Measurements from ENCODE around the gene PCDHGA3. TPM values are rescaled to one million over a fixed set of nuclear protein-coding genes. Genes with fewer than 3 reads are reported as not detected.
A peak's percentile ranks its signal among the peaks of the same experiment; 100 is the strongest.

The PCDHGA3 gene
- total and polyA plus RNA-seq, 2 experiments from 2014 or later = 5.4 to 7.6 TPM

DNA sequence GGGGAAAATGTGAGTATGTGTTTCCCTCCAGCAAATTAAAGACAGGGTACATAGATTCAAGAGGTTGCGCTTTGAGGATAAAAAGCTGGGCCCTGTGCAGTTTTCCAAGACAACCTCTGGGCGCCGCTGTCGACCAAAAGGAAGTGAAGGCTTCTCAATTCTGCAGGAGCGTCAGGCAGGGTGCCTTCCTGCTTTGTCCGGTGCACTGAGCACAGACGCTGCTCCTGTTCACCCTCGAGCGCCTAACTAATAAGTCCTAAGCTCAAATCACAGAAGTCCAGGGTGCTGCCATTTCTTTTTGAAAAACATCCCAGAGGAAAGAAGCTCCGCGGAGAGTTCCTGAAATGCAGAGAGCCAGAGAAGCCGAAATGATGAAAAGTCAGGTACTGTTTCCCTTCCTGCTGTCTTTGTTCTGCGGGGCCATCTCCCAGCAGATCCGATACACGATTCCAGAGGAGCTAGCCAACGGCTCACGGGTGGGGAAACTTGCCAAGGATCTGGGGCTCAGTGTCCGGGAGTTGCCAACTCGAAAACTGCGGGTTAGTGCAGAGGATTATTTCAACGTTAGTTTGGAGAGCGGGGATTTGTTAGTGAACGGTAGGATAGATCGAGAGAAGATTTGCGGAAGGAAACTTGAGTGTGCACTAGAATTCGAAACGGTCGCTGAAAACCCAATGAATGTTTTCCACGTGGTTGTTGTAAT lies 6.4 kb downstream of the PCDHGA3 start, which contains the start of gene PCDHGB1:
Gene PCDHGB1, plus strand, starts transcription at position 183 of the 703 bp plus-strand sequence. Its CDS starts 162 bp downstream, at position 345.
- H3K27ac ChIP-seq = no peak within 1 kb of the TSS
- 31 to 38% methylated on average over 29 of the region's 29 CpGs for WGBS, 2 experiments (ENCODE audit: low coverage in 1 of 2, low lambda C conversion rate in 2 of 2, missing lambda C conversion rate in 2 of 2)
- DNase-seq = peak; percentile 62
- H3K9me2 ChIP-seq (ENCODE audit: insufficient read depth) = no peaks in the 10 kb centered on the region
- H3K36me3 ChIP-seq (ENCODE audit: low read depth) = no peaks in the 10 kb centered on the region
- TF ChIP-seq EZH2 (IDR thresholded peaks at IDR 0.05; ENCODE audit: insufficient read depth, poor library complexity, severe bottlenecking) (no peak), EZH2phosphoT487 (IDR thresholded peaks at IDR 0.05; ENCODE audit: insufficient read depth, low read depth) (no peak)
- H4K20me1 ChIP-seq (ENCODE audit: insufficient read depth) = no peaks in the 10 kb centered on the region
- no peaks in the 10 kb centered on the region for H3F3A ChIP-seq (ENCODE audit: insufficient read depth)
- in situ Hi-C loops (cut with MboI) = no loop called here
- H3K9me3 ChIP-seq (ENCODE audit: low read depth) = no peaks in the 10 kb centered on the region
- no peak within 1 kb of the TSS for H3K4me2 ChIP-seq (ENCODE audit: unreplicated experiment)
- H3K4me3 ChIP-seq = peak within 1 kb of the TSS; percentile 41
- H3K4me1 ChIP-seq (ENCODE audit: insufficient read depth) = no peaks in the 10 kb centered on the region
- H3K79me2 ChIP-seq (ENCODE audit: insufficient read depth) = no peaks in the 10 kb centered on the region
- H2AFZ ChIP-seq = peak within 1 kb of the TSS; percentile 37; the same call in 1 of the 2 replicates
- H3K9ac ChIP-seq = no peak within 1 kb of the TSS
- H3K27me3 ChIP-seq (replicated peaks; ENCODE audit: insufficient read depth) = no peaks in the 10 kb centered on the region

DNA sequence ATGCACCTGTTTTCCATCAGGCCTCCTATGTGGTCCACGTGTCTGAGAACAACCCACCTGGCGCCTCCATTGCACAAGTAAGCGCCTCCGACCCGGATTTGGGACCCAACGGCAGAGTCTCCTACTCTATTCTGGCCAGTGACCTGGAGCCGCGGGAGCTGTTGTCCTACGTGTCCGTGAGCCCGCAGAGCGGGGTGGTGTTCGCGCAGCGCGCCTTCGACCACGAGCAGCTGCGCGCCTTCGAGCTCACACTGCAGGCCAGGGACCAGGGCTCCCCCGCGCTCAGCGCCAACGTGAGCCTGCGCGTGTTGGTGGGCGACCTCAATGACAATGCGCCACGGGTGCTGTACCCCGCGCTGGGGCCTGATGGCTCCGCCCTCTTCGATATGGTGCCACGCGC lies 8.0 kb downstream of the PCDHGA3 start:
- Histone ChIP-seq H3F3A (ENCODE audit: insufficient read depth) (no peaks in the 10 kb centered on the region), H3K9ac (no peak overlapping the region), H3K36me3 (ENCODE audit: low read depth) (no peaks in the 10 kb centered on the region), H3K4me2 (ENCODE audit: unreplicated experiment) (no peak overlapping the region), H3K9me3 (ENCODE audit: low read depth) (no peaks in the 10 kb centered on the region), H4K20me1 (ENCODE audit: insufficient read depth) (no peaks in the 10 kb centered on the region), H2AFZ (no peak overlapping the region), H3K27ac (no peak overlapping the region), H3K9me2 (ENCODE audit: insufficient read depth) (no peaks in the 10 kb centered on the region), H3K27me3 (replicated peaks; ENCODE audit: insufficient read depth) (no peaks in the 10 kb centered on the region), H3K4me1 (ENCODE audit: insufficient read depth) (no peaks in the 10 kb centered on the region), H3K4me3 (no peak overlapping the region), H3K79me2 (ENCODE audit: insufficient read depth) (no peaks in the 10 kb centered on the region)
- WGBS, 2 experiments (ENCODE audit: low coverage in 1 of 2, low lambda C conversion rate in 2 of 2, missing lambda C conversion rate in 2 of 2) = 39 to 49% methylated on average over 16 to 33 of the region's 36 CpGs
- in situ Hi-C loops (cut with MboI) = no loop called here
- no peak for DNase-seq
- no peak for TF ChIP-seq EZH2 (IDR thresholded peaks at IDR 0.05; ENCODE audit: insufficient read depth, poor library complexity, severe bottlenecking)
- TF ChIP-seq EZH2phosphoT487 (IDR thresholded peaks at IDR 0.05; ENCODE audit: insufficient read depth, low read depth) = no peak

DNA sequence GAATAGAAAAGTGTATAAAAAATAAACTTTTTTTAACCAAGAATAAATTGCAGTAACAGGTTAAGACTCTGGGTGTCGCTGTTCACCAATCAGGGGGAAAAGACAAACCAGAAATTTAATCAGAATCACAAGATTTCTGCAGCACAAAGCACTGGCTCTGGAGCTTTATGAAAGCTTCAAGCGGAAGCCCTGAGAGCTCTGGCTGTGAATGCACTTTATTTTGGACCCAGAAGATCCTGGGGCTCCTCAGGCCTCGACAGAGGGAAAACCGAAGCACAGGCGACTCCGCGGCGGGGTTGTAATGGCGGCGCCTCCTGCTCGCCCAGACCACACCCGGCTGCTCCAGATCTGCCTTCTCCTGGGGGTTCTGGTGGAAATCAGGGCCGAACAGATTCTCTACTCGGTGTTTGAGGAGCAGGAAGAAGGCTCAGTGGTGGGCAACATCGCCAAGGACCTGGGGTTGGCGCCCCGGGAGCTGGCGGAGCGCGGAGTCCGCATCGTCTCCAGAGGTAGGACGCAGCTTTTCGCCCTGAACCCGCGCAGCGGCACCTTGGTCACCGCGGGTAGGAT lies 11.4 kb downstream of the PCDHGA3 start, which contains the start of gene PCDHGA4:
Gene PCDHGA4, plus strand, starts transcription at position 122 of the 570 bp plus-strand sequence. Its CDS starts 87 bp downstream, at position 209.
- TF ChIP-seq EZH2phosphoT487 (IDR thresholded peaks at IDR 0.05; ENCODE audit: insufficient read depth, low read depth) (no peak), EZH2 (IDR thresholded peaks at IDR 0.05; ENCODE audit: insufficient read depth, poor library complexity, severe bottlenecking) (no peak)
- peak; percentile 55 for DNase-seq
- H3K9me3 ChIP-seq (ENCODE audit: low read depth) = peaks cover 3% of the 10 kb centered on the region
- H3K9me2 ChIP-seq (ENCODE audit: insufficient read depth) = no peaks in the 10 kb centered on the region
- no peaks in the 10 kb centered on the region for H3K36me3 ChIP-seq (ENCODE audit: low read depth)
- H3K4me3 ChIP-seq = peak within 1 kb of the TSS; percentile 77
- no peaks in the 10 kb centered on the region for H3F3A ChIP-seq (ENCODE audit: insufficient read depth)
- peaks cover 6% of the 10 kb centered on the region; the same call in 1 of the 2 replicates for H3K79me2 ChIP-seq (ENCODE audit: insufficient read depth)
- H3K4me1 ChIP-seq (ENCODE audit: insufficient read depth) = no peaks in the 10 kb centered on the region
- 12 to 18% methylated on average over 29 of the region's 29 CpGs for WGBS, 2 experiments (ENCODE audit: low coverage in 1 of 2, low lambda C conversion rate in 2 of 2, missing lambda C conversion rate in 2 of 2)
- H2AFZ ChIP-seq = peak within 1 kb of the TSS; percentile 92
- peak within 1 kb of the TSS; percentile 61 for H3K4me2 ChIP-seq (ENCODE audit: unreplicated experiment)
- in situ Hi-C loops (cut with MboI) = no loop called here
- H3K27ac ChIP-seq = peak within 1 kb of the TSS; percentile 61
- H3K27me3 ChIP-seq (replicated peaks; ENCODE audit: insufficient read depth) = no peaks in the 10 kb centered on the region
- H3K9ac ChIP-seq = peak within 1 kb of the TSS; percentile 81
- H4K20me1 ChIP-seq (ENCODE audit: insufficient read depth) = no peaks in the 10 kb centered on the region

DNA sequence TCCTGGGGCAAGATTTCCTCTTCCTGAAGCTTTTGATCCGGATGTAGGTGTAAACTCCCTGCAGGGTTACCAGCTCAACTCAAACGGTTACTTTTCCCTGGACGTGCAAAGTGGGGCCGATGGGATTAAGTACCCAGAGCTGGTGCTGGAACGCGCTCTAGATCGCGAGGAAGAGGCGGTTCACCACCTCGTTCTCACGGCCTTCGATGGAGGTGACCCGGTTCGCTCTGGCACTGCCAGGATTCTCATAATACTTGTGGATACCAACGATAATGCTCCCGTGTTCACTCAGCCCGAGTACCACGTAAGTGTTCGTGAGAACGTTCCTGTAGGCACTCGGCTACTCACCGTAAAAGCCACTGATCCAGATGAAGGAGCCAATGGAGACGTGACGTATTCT lies 12.0 kb downstream of the PCDHGA3 start:
- Histone ChIP-seq H3K27me3 (replicated peaks; ENCODE audit: insufficient read depth) (no peaks in the 10 kb centered on the region), H3K4me3 (peak overlapping the region; percentile 77), H3K9ac (peak overlapping the region; percentile 81; the same call in 1 of the 2 replicates), H3K27ac (no peak overlapping the region), H3K4me2 (ENCODE audit: unreplicated experiment) (peak overlapping the region; percentile 61), H3K9me2 (ENCODE audit: insufficient read depth) (no peaks in the 10 kb centered on the region), H3F3A (ENCODE audit: insufficient read depth) (no peaks in the 10 kb centered on the region), H2AFZ (peak overlapping the region; percentile 92), H4K20me1 (ENCODE audit: insufficient read depth) (no peaks in the 10 kb centered on the region), H3K9me3 (ENCODE audit: low read depth) (peaks cover 3% of the 10 kb centered on the region), H3K36me3 (ENCODE audit: low read depth) (no peaks in the 10 kb centered on the region), H3K79me2 (ENCODE audit: insufficient read depth) (peaks cover 6% of the 10 kb centered on the region; the same call in 1 of the 2 replicates), H3K4me1 (ENCODE audit: insufficient read depth) (no peaks in the 10 kb centered on the region)
- no peak for DNase-seq
- in situ Hi-C loops (cut with MboI) = no loop called here
- WGBS, 2 experiments (ENCODE audit: low coverage in 1 of 2, low lambda C conversion rate in 2 of 2, missing lambda C conversion rate in 2 of 2) = 52 to 57% methylated on average over 24 of the region's 24 CpGs
- no peak for TF ChIP-seq EZH2 (IDR thresholded peaks at IDR 0.05; ENCODE audit: insufficient read depth, poor library complexity, severe bottlenecking)
- TF ChIP-seq EZH2phosphoT487 (IDR thresholded peaks at IDR 0.05; ENCODE audit: insufficient read depth, low read depth) = no peak

Measured in GM23248 (cell line).